ENCODE measurements around the gene STPG2.
"Not testable (repeated sequence)": the region's sequence is repeated elsewhere in the genome, so short reads cannot be mapped to it uniquely, and the experiment has no call there.

The STPG2 gene

DNA sequence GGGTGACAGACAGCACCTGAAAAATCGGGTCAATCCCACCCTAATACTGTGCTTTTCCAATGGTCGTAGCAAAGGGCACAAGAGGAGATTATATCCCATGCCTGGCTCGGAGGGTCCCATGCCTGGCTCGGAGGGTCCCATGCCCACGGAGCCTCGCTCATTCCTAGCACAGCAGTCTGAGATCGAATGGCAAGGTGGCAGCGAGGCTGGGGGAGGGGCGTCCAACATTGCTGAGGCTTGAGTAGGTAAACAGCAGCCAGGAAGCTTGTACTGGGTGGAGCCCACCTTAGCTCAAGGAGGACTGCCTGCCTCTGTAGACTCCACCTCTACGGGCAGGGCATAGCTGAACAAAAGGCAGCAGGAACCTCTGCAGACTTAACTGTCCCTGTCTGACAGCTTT, 365.1 kb downstream of the STPG2 start:
- no peak for DNase-seq

DNA sequence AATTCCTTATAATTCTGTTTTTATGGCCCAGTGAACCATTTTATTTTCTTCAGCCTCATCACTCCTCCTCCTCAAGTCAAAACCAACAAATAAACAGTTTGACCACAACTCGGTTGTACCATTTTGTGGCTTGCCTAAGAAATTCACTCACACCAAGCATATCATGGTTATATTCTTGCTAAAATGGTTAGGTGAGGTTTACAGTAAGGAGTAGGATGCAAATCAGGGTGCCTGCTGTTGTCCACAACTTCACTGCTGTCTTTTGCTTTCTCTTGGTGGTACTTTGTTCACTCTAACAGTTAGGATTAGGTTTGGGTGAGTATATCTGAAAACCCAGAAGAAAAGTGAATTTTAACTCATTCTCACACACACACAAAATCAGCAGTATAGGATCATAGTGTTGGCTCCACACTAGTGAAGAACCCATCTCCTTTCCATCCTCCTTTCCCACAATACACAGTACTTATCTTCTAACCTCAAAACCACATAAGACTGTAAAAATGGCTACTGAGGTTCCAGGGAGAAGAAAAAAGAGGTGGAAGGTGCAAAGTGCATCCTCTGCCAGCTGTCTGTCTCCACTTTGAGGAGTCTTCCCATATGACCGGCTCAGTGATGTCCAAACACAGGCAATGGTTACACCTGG, 368.8 kb downstream of the STPG2 start:
- no peak for DNase-seq

DNA sequence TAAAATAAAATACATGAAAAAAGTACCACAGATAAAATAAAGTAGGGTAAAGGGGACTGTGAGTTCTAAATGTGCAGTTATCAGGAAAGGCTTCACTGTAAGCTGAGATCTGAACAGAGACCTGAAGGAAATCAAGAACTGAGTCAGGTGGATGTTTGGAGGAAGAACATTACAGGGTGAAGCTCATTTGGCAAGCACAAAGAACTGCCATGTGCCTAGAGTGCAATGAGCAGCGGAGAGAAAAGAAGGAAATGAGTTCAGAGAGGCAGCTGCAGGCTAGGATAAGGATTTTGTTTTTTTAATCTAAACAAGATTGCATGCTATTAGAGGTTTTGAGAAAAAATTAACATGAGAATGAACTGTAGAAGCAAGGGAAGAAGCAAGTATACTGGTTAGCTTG, 373.1 kb downstream of the STPG2 start:
- DNase-seq = no peak

- DNase-seq = no peak
These were observed 381.2 kb downstream of the STPG2 start for GRCh38 chr4:97762115-97762512.

GRCh38 chr4:97761445-97762114, 381.7 kb downstream of the STPG2 start:
- DNase-seq = no peak

GRCh38 chr4:97759785-97760184, 383.5 kb downstream of the STPG2 start:
- no peak for DNase-seq

DNA sequence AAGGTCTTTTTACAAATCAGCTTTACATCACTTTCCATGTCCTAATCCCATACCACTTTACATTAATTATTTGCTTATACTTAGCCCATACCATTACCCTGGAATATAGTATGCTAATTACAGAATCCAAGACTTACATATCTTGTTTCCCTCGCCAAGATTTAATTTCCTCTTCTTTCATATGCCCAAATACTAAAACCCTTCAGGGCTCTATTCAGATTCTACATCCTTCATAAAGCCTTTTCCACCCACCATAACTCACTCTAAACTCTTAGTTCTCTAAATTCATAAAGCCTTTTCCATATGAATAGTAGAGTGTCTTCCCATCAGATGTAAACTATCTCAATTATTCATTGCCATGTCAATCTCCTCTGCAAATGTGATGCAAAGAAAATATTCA, 390.7 kb downstream of the STPG2 start:
- DNase-seq = no peak

DNA sequence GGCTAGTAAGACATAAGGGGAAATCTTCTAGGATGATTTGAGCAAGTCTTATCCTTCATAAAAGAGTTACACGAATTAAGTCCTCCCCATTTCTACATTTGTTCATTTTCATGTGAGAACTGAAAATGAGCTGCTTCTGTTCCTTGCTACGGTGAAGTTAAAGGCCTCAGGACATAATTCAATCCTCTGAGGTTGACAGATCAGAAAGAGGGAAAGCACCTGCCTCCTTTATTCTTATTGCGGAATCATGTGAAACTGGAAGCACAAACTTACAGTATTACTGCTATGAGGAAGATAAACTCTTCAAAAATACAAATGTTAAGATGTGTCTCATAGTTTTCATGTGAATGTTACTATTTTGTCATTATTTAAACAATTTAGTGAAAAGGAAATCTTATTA, 395.3 kb downstream of the STPG2 start:
- DNase-seq = no peak

DNA sequence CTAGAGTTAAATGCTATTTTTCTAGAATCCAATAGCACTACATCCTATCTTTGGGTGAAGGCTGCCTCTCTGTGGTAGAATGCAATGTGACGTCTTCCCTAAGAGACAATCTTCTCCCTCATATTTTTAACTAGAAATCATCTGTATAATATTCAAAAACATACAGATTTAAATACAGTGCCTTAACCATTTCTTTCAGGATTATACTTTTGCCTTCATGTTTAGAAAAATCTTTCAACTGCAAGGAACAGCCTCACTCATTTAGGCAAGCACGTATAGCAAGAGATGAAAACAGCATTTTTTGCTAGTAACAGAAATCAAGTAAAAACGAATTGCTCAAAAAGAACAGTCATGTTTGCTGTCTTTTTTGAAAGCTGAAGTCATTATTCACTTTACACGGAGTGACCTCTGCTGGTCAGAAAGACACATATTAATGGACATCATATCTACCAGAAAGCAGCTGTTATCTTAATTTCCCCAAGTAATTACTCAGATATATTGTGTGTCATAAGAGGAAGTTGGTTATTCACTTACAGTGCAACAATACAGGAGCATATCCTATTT, 422.3 kb downstream of the STPG2 start:
- no peak for DNase-seq

- DNase-seq = no peak
These were observed 452.1 kb downstream of the STPG2 start for GRCh38 chr4:97691111-97691605.

DNA sequence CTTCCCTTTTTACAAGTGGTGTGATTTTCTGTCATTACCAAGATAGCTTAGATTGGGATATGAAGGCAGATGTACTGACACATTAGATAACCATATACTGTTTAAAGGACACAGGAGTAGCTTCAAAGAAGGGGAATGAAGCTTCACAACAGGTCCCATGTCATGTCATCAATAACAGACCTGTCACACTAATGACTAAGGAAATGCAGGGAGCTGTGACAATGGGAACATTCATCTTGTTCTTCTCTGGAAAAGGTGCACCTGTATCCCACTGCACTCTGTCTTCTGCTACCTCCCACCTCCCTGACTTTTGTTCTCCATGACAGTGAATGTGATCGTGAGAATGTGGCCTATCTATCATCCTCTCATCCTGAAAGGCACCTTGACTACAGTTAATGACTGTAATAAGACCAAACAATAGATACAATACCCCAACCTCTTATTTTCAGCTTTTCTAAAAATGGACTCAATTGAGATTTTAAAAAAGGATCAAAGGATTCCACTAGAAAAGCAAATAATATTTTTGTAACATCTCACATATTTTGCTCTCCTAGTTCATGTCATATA, 472.5 kb downstream of the STPG2 start:
- no peak for DNase-seq

GRCh38 chr4:97665553-97665952, 477.7 kb downstream of the STPG2 start:
- no peak for DNase-seq

GRCh38 chr4:97664741-97665140, 478.5 kb downstream of the STPG2 start:
- no peak for DNase-seq

DNA sequence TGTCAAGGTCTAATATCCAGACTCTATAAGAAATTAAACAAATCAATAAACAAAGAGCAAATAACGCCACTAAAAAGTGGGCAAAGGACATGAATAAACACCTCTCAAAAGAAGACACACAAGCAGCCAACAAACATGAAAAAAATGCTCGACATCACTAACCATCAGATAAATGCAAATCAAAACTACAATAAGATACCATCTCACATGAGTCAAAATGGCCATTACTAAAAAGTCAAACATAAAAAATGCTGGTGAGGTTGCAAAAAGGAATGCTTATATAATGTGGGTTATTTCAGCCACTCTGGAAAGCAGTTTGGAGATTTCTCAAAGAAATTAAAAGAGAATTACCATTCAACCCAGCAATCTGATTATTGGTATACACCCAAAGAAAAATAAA, 481.1 kb downstream of the STPG2 start:
- DNase-seq = no peak

DNA sequence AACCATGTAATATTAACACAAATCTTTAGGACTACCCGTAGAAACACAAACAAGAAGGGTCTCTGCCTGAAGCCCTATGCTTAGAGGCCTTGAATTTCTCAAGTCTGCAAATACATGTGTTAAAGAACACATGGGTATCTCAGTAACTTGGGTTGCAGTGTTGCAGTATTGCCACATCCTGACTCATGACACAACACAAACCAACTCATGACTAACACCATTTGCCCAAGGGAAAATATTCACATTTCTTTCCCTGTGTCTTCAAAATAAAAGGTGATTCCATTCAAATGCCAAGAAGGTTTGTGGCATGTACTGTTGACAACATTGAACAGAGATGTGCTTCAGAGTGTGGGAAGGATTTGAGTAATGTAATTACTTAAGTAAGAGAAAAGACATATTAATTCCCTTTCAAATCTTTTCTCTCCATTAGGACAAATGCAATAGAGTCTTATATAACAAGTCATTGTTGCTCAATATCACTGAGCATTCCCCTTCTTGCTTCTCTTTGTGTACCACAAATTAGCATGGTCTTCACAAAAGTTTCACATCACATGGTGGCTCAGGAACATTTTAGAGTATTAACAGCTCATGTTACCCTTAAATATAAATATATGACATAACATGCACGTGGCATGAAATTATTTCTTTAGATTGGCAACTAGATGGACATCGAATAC, 487.1 kb downstream of the STPG2 start:
- DNase-seq = no peak

GRCh38 chr4:97653701-97654100, 489.6 kb downstream of the STPG2 start:
- DNase-seq = no peak

DNA sequence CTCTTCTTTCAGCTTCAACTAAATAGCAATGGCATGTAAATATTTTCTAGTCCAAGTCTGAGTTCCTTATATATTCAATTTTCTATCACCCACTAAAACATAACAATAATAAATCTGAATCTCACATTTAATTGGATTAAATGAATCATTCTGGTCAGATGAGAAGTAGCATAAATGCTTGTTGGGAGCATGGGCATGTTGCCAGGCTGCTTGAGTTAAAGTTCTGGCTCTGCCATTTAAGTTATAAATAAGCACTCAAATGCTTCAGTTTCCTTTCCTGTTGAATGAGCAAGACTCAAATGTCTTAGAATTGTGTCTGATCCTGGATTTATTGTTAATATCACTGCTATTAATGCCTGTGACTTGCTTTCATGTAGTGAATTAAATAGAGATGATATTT, 496.3 kb downstream of the STPG2 start:
- DNase-seq = no peak

- no peak for DNase-seq
These were observed 498.0 kb downstream of the STPG2 start for GRCh38 chr4:97645071-97645821.

- no peak for DNase-seq
These were observed 500.1 kb downstream of the STPG2 start for GRCh38 chr4:97643179-97643578.

- DNase-seq = no peak
These were observed 503.3 kb downstream of the STPG2 start for GRCh38 chr4:97639961-97640360.

DNA sequence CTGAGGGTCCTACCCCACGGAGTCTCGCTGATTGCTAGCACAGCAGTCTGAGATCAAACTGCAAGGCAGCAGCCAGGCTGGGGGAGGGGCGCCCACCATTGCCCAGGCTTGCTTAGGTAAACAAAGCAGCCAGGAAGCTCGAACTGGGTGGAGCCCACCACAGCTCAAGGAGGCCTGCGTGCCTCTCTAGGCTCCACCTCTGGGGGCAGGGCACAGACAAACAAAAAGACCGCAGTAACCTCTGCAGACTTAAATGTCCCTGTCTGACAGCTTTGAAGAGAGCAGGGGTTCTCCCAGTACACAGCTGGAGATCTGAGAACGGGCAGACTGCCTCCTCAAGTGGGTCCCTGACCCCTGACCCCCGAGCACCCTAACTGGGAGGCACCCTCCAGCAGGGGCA, 509.4 kb downstream of the STPG2 start:
- not testable (repeated sequence) for DNase-seq

GRCh38 chr4:97627750-97628149, 515.5 kb downstream of the STPG2 start:
- DNase-seq = no peak

- no peak for DNase-seq
These were observed 519.1 kb downstream of the STPG2 start for GRCh38 chr4:97624204-97624603.

Data from NCI-H2171 (cell line).